ENCODE results near the gene ERCC2. TPM values are rescaled to one million over a fixed set of nuclear protein-coding genes. Genes with fewer than 3 reads are reported as not detected.

Gene ERCC2
- total RNA-seq, 1 donor, result 52.5 TPM

DNA sequence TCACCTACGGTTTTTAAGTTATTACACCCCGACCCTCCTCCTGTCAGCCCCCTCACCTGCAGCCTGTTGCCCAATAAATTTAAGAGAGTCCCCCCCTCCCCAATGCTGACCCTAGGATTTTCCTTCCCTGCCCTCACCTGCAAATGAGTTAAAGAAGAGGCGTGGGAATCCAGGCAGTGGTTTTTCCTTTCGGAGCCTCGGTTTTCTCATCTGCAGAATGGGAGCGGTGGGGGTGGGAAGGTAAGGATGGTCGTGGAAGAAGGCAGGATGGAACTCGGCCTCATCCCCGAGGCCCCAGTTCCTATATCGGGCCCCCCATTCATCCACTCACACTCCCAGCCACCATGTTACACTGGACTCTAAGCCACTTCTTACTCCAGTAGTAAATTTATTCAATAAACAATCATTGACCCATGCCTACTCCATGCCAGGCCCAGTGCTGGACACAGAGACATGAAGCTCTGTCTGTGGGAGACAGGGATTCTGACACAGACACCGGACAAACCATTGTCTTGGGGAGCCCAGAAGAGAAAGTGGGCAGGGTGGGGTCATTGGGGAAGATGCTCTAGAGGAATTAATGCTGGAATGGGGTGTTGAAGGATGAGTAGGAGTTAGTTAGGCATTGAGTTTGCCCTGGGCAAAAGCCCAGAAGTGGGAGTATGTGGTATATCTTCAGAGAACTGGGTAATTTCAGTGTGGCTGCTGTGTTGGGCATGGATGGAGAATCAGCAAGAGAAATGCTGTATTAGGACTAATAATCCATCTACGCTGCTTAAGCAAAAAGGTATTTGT is 66.9 kb downstream of the ERCC2 start:
- Histone ChIP-seq H3K27me3 (ENCODE audit: insufficient read depth, low read length) (no peaks in the 10 kb centered on the region), H3K27ac (ENCODE audit: low read depth, low read length) (no peak overlapping the region), H3K36me3 (ENCODE audit: insufficient read depth, low read length) (peaks cover 10% of the 10 kb centered on the region), H3K4me2 (ENCODE audit: insufficient read depth, low read length) (no peak overlapping the region), H3K79me2 (ENCODE audit: insufficient read depth, low read length) (no peaks in the 10 kb centered on the region), H3K4me3 (ENCODE audit: insufficient read depth, low read length) (no peak overlapping the region), H2AFZ (ENCODE audit: low read length) (no peak overlapping the region), H3K4me1 (ENCODE audit: insufficient read depth, low read length) (peaks cover 3% of the 10 kb centered on the region), H3K9me3 (ENCODE audit: low read depth, low read length) (no peaks in the 10 kb centered on the region), H4K20me1 (ENCODE audit: insufficient read depth, low read length) (peaks cover 3% of the 10 kb centered on the region)
- no peak for TF ChIP-seq CTCF (IDR thresholded peaks at IDR 0.05; ENCODE audit: extremely low read depth, low read depth, low read length)
- no peak for DNase-seq (ENCODE audit: insufficient read length, low spot score, missing footprints)

GRCh38 chr19:45302416-45302815 is 68.0 kb downstream of the ERCC2 start:
- Histone ChIP-seq H3K4me1 (ENCODE audit: insufficient read depth, low read length) (peaks cover 3% of the 10 kb centered on the region), H3K79me2 (ENCODE audit: insufficient read depth, low read length) (no peaks in the 10 kb centered on the region), H3K36me3 (ENCODE audit: insufficient read depth, low read length) (peaks cover 14% of the 10 kb centered on the region), H4K20me1 (ENCODE audit: insufficient read depth, low read length) (peaks cover 3% of the 10 kb centered on the region), H3K9me3 (ENCODE audit: low read depth, low read length) (no peaks in the 10 kb centered on the region), H3K27me3 (ENCODE audit: insufficient read depth, low read length) (no peaks in the 10 kb centered on the region), H3K4me2 (ENCODE audit: insufficient read depth, low read length) (no peak overlapping the region), H3K27ac (ENCODE audit: low read depth, low read length) (no peak overlapping the region), H3K4me3 (ENCODE audit: insufficient read depth, low read length) (no peak overlapping the region), H2AFZ (ENCODE audit: low read length) (no peak overlapping the region)
- no peak for DNase-seq (ENCODE audit: insufficient read length, low spot score, missing footprints)
- no peak for TF ChIP-seq CTCF (IDR thresholded peaks at IDR 0.05; ENCODE audit: extremely low read depth, low read depth, low read length)

Other genes with a start within 250 kb of the ERCC2 start
- 0.29 TPM in 1 of 2 replicates, not detected in the other for gene NKPD1, start 209.6 kb downstream of the ERCC2 start, total RNA-seq
- gene TRAPPC6A, start 192.3 kb downstream of the ERCC2 start, total RNA-seq, result 13.8 and 17.4 TPM in 2 replicates
- gene BLOC1S3, start 191.8 kb downstream of the ERCC2 start, total RNA-seq, result 7.2 and 10.0 TPM in 2 replicates
- not detected in 2 replicates for gene EXOC3L2, start 125.2 kb downstream of the ERCC2 start, total RNA-seq
- 16.2 and 18.1 TPM in 2 replicates for gene MARK4, start 119.3 kb downstream of the ERCC2 start, total RNA-seq
- gene CKM, start 47.7 kb downstream of the ERCC2 start, total RNA-seq, result under 0.01 and 0.36 TPM in 2 replicates
- 0.29 and 0.72 TPM in 2 replicates for gene KLC3, start 29.8 kb downstream of the ERCC2 start, total RNA-seq
- 6.9 and 8.5 TPM in 2 replicates for gene PPP1R13L, start 34.5 kb upstream of the ERCC2 start, total RNA-seq
- 10.5 and 10.6 TPM in 2 replicates for gene POLR1G, start 36.1 kb upstream of the ERCC2 start, total RNA-seq
- 88.4 and 96.3 TPM in 2 replicates for gene ERCC1, start 53.3 kb upstream of the ERCC2 start, total RNA-seq
- gene FOSB, start 97.4 kb upstream of the ERCC2 start, total RNA-seq, result 3.3 and 3.8 TPM in 2 replicates
- 6.2 TPM in 2 replicates for gene RTN2, start 126.5 kb upstream of the ERCC2 start, total RNA-seq
- gene PPM1N, start 127.9 kb upstream of the ERCC2 start, total RNA-seq, result 0.29 and 0.36 TPM in 2 replicates
- gene VASP, start 136.9 kb upstream of the ERCC2 start, total RNA-seq, result 50.1 and 71.3 TPM in 2 replicates
- gene OPA3, start 214.2 kb upstream of the ERCC2 start, total RNA-seq, result 7.1 and 7.6 TPM in 2 replicates
- not detected in 2 replicates for gene GPR4, start 231.6 kb upstream of the ERCC2 start, total RNA-seq

Data from osteoblast (primary cell).